ENCODE measurements around the gene SRMS. TPM values are rescaled to one million over a fixed set of nuclear protein-coding genes. Genes with fewer than 3 reads are reported as not detected.

SRMS gene, protein sequence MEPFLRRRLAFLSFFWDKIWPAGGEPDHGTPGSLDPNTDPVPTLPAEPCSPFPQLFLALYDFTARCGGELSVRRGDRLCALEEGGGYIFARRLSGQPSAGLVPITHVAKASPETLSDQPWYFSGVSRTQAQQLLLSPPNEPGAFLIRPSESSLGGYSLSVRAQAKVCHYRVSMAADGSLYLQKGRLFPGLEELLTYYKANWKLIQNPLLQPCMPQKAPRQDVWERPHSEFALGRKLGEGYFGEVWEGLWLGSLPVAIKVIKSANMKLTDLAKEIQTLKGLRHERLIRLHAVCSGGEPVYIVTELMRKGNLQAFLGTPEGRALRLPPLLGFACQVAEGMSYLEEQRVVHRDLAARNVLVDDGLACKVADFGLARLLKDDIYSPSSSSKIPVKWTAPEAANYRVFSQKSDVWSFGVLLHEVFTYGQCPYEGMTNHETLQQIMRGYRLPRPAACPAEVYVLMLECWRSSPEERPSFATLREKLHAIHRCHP
- not detected for total RNA-seq

DNA sequence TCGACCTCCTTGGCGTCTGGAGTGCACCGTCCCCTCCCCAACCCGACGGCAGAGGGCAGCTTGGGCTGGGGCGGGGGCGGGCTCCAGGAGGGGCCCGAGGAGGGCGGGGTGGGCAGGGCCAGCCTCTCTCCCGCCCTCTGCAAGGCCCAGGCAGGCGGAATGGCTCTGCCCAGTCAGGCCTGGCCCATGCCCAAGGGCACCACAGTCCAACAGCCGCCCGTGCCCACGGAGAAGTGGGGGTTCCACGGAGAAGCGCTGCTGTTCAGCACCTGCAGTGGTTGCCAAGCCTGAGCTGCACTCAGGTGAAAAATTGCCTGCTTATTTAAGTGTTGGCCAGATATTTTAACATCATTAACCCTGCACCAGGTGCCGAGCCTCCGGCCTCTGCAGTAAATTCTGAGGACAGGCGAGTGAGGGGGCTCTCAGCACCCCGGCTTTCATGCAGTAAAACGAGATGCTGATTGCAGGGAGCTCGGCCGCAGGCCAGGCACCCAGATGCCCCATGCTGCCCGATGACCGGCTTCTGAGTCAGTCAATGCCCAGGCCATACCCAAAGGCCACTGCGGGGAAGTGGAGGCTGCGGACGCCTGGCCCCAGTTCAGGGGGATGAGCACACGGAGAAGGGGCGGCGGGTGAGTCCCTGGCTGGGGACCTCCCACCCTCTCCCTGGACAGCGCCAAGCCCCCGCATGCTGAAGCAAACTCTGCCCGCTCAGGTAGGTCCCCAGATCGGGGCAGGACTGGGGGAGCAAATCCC, at the start of gene SRMS:
TSS of gene SRMS (minus strand) at position 25 of the 756 bp plus-strand sequence. CDS start 286 bp downstream, outside the sequence.
- Histone ChIP-seq H3K4me3 (no peak within 1 kb of the TSS), H3K9me3 (no peaks in the 10 kb centered on the region), H3K4me1 (no peaks in the 10 kb centered on the region), H3K27ac (no peak within 1 kb of the TSS), H3K27me3 (no peaks in the 10 kb centered on the region), H3K36me3 (no peaks in the 10 kb centered on the region)
- no peak for TF ChIP-seq POLR2A (IDR thresholded peaks at IDR 0.05)
- TF ChIP-seq, protein P1, sequence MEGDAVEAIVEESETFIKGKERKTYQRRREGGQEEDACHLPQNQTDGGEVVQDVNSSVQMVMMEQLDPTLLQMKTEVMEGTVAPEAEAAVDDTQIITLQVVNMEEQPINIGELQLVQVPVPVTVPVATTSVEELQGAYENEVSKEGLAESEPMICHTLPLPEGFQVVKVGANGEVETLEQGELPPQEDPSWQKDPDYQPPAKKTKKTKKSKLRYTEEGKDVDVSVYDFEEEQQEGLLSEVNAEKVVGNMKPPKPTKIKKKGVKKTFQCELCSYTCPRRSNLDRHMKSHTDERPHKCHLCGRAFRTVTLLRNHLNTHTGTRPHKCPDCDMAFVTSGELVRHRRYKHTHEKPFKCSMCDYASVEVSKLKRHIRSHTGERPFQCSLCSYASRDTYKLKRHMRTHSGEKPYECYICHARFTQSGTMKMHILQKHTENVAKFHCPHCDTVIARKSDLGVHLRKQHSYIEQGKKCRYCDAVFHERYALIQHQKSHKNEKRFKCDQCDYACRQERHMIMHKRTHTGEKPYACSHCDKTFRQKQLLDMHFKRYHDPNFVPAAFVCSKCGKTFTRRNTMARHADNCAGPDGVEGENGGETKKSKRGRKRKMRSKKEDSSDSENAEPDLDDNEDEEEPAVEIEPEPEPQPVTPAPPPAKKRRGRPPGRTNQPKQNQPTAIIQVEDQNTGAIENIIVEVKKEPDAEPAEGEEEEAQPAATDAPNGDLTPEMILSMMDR (IDR thresholded peaks at IDR 0.05) = no peak
- intact Hi-C loops (cut with DNase I; ENCODE audit: low total_unique reads) = no loop called here
- no peak for DNase-seq

DNA sequence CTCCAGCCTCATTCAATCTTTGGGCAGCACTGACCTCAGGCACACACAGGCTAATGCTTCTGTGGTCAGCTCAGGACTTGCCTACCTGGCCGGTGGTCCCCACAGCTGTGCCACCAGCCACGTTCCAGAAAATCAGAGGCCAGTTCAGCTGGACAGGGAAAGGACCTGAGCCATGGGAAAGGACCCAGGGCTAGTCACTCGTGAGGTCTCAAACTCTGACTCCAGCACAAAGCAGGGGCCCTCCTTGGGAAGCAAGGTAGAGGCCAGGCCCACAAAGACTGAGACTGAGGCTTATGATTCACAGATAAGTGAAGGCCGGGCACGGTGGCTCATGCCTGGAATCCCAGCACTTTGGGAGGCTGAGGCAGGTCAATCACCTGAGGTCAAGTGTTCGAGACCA, 48.9 kb upstream of the SRMS start:
- H3K27ac ChIP-seq = no peak overlapping the region
- H3K9me3 ChIP-seq = no peaks in the 10 kb centered on the region
- H3K4me1 ChIP-seq = no peaks in the 10 kb centered on the region
- no peak for TF ChIP-seq POLR2A (IDR thresholded peaks at IDR 0.05)
- TF ChIP-seq, protein P1 (IDR thresholded peaks at IDR 0.05) = no peak
- no peak overlapping the region for H3K4me3 ChIP-seq
- H3K36me3 ChIP-seq = no peaks in the 10 kb centered on the region
- intact Hi-C loops (cut with DNase I; ENCODE audit: low total_unique reads) = no loop called here
- no peaks in the 10 kb centered on the region for H3K27me3 ChIP-seq
- no peak for DNase-seq

DNA sequence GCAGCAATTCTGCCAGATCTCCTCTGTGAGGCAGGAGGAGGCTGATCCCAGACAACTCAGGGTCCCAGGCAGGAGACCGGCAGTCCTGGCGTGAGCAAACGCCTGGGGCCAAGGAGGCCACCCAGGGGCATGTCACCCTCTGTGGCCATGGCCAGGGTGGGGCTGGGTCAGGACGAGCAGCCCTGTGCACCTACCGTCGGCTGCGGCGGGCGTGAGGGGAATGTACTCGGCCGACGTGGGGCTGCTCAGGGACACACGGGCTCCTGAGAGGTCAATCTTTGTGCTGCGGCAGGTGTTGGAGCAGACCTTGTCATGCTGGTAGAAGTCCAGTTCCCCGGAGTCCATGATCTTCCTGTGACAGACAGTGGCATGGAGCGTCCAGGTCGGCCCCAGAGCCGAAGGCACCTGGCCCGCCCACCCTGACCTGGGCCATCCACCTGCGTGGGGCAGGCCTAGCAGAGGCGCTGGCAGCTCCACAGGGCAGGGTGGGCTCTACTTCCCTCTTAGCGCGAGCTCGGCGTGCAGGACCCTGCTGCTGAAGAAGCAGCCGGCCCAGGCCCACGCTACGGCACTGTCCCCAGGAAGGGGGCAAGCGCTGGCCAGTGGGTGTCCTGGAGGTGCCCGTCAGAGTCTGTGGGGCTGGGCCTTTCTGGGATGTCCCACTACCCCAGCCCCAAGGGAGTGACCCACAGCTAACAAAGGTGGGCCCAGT, 48.0 kb upstream of the SRMS start:
- no peaks in the 10 kb centered on the region for H3K4me1 ChIP-seq
- H3K27ac ChIP-seq = no peak overlapping the region
- H3K27me3 ChIP-seq = no peaks in the 10 kb centered on the region
- intact Hi-C loops (cut with DNase I; ENCODE audit: low total_unique reads) = no loop called here
- H3K4me3 ChIP-seq = no peak overlapping the region
- H3K36me3 ChIP-seq = no peaks in the 10 kb centered on the region
- no peak for TF ChIP-seq POLR2A (IDR thresholded peaks at IDR 0.05)
- TF ChIP-seq, protein P1 (IDR thresholded peaks at IDR 0.05) = no peak
- H3K9me3 ChIP-seq = no peaks in the 10 kb centered on the region
- DNase-seq = no peak

DNA sequence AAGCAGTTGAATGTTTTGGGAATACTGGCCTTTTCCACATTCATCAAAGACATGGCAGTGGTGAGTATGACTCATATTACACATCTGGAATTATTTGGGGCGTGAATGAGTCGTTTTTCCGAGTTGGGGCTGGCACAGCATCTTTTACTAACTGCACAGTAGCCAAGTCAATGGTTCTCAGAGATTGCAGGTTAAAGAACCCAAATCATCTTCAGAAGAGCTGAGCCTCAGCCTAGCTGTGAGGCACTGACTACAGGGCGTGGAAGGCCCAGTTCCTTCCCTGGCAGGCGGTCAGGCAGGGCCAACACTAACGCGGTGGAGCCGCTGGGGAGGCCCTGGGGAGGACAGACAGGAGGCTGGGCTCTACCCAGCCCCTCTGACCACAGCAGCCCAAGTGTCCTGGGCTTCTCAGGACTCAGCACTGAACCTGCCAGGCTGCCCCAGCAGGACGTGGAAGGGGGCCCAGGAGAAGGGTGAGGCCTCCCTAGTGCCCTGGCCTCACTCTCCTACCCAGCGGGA, 46.6 kb upstream of the SRMS start:
- H3K4me3 ChIP-seq = no peak overlapping the region
- no peaks in the 10 kb centered on the region for H3K27me3 ChIP-seq
- intact Hi-C loops (cut with DNase I; ENCODE audit: low total_unique reads) = no loop called here
- H3K27ac ChIP-seq = peak overlapping the region in 1 of 2 donors; percentile 64
- no peaks in the 10 kb centered on the region for H3K36me3 ChIP-seq
- no peaks in the 10 kb centered on the region for H3K4me1 ChIP-seq
- H3K9me3 ChIP-seq = no peaks in the 10 kb centered on the region
- no peak for TF ChIP-seq POLR2A (IDR thresholded peaks at IDR 0.05)
- TF ChIP-seq, protein P1 (IDR thresholded peaks at IDR 0.05) = no peak
- DNase-seq = peak in 1 of 2 donors; percentile 47
